NCI-H510A treated with DMSO at 0.1 percent for 48 hours (cell line): Measurements from ENCODE around the gene KCNQ4.

Experiments used
- DNase-seq: peaks from one replicate; lab custom pipeline; 2025; lab: John Stamatoyannopoulos, UW

Gene KCNQ4

DNA sequence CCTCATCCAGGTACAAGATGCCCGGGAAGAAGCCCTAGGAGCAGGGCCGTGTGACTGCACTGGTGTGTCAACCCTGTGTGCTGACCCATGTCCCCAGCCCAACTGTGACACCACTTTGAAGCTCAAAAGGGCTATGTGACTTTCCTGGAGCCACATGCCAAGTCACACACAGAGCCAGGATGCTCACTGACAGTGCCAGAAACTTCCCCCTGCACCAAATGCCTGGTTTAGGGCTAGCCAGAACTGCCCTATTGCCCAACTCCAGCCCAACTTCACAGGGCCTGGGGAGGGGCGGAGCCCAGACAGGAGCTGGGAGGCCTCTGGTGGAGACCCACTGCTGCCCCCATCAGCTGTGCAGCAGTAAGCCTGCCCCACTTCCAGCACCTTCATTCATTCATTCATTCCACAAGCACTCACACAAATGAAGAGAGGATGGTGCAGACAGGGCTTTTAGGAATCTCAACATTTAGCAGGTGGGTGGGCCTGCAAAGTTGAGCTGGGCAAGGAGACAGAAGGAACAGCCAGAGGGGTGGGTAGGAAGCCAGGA lies 36.7 kb downstream of the KCNQ4 start:
- no peak for DNase-seq

DNA sequence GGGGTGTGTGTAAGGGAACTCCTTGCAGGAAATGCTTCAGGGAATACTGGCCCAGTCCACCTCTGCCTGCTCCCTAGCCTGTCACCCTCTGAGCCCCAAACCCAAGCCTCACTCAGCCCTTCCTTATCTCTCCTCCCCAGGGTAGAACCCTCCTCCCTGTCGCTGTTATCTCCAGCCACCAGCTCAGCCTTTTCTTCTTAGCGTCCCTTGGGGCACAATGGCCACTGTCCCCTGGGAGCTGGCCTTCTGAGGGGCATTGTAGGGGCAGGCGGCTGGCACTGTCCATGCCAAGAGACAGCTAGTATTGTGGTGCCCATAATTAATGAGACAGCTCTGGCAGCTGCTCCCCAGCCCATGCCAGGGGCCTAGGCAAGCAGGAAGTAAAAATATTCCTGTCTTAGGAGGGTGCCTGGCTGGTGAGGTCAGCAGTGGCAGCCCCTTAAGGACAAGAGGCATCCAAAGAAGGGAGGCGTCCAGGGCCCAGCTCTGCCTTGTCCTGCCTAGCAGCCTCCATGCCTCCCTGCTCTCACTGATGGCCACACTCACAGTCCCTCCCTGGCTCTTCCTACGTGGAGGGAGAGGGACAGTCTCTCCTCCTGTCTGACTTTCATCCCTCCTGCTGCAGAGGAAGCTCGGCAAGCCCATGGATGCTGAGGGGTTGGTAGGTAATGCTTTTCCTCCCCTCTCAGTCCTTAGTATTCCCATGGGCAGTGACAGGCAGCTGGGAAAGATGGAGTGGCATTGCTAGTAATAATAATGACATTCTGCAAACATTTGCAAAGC lies 37.5 kb downstream of the KCNQ4 start:
- DNase-seq: no peak

DNA sequence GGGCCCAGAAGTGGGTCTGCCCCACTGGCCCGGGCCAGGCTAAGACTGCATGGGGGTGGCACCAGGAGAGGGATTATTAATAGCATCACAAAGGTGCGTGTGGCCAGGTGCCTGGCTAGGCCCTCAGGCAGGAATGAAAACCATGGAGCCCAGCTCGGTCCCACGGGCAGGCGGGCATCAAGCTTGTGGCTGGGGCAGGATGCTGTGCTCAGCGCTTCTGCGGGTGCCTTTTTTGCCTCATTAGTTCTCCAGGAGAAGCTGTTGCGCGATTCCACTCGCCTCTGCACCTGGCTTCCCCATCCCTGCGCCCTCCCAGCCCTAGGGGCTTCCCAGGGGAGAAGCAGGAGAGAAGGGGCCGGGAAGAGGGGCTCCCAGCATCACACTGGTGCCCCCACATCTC lies 39.3 kb downstream of the KCNQ4 start:
- no peak for DNase-seq

DNA sequence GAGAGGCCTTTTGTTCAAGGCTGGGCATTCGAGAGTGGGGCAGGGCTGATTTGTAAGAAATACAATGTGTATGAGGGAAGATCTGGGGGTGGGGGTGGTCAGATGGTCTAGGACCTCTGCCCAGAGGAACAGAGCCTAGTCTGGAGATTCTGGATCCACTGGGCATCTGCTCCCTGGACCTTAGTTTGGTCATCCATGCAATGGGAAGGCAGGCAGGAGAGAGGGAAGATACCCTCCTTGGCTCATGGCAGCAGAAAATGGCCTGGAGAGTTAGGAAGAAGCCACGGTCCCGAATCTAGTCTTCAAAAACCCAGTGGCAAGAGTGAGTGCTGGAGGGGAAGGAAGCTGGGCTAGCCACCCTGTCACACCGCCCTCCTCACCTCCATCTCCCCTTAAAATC lies 39.8 kb downstream of the KCNQ4 start:
- no peak for DNase-seq

DNA sequence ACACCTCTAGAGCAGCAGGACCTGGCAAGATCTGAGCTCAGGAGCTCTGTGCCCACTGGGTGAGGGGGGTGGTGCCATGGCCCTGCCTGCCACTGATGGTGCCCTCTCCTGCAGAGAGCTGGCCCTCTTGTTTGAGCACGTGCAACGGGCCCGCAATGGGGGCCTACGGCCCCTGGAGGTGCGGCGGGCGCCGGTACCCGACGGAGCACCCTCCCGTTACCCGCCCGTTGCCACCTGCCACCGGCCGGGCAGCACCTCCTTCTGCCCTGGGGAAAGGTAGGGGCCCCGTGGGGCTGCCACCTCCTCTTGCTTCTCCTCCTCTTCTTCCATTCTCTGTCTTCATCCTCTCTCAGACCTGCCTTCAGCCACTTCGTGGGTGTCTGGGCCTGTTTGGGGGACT lies 40.4 kb downstream of the KCNQ4 start:
- DNase-seq: no peak

DNA sequence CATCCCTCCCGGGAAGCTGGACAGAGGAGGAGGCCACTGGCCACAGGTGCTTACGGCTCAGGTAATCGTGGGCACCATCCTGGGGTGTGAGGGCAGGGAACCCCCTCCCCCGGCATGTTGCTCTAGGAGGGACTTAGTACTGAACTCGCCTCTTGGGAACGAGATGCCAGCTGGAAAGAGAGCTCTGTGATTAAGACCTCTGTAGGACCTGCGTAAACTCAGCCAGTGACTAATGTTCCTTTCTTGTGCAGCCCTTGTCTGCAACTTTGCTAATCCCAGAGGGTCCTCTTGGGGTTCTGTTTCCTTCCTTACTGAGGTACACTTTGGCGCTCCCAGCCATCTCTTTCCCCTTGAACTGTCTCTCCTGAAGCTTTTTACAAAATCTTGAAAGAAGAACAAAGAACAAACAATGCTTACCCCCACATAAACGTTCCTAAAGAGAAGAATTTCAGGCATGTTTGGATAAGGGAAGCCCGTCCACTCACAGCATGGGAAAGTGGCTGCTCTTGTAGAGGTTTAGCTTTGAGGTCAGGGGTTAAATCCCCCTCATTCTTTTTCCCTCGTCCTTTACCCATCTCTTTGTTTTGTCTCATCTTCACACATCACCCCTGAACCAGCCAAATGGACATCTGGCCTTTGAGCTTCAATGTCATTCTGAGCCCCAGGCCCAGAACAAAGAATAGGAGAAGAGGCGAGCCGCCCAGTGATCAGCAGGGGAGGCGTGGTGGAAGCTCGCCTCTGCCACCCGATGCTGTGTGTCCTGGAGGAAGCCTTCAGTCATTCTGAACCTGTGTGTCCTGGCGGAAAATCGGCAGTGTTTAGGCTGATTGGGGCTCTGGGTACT lies 41.2 kb downstream of the KCNQ4 start:
- DNase-seq: no peak

DNA sequence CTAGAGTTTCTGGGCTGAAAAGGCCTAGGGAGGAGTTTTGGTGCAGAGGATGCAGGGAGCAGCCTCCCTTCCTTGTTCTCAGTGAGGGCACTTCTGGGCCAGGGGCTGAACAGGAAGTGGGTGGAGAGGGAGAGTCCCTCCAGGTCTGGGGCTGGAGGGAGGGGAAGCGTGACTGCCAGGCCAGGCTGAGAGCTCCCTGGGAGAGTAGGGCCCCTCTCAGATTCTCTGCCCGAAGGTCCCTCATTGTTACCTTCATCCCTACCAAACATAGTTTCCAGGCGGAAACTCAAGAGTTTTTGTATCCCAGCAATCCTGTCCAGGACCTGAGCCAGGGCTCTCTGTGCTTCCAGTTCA lies 41.8 kb downstream of the KCNQ4 start:
- peak; percentile 53 for DNase-seq

DNA sequence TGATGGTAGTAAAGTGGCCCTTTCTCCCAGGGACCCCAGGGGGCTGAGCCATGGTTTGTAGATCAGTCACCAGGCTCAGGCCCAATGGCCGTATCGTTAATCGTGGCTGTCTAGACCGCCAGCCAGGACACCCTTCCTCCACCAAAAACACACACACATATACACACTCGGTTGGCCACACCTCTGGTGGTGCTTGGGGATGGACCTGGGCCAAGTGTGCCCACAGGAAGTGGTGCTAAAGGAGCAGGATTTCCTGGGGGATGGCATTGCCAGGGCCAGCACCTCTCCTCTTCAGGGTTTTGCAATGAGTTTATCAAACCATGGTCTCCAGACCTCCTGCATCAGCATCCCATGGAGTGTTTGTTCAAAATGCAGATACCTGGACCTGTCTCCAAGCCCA lies 42.4 kb downstream of the KCNQ4 start:
- DNase-seq: no peak

DNA sequence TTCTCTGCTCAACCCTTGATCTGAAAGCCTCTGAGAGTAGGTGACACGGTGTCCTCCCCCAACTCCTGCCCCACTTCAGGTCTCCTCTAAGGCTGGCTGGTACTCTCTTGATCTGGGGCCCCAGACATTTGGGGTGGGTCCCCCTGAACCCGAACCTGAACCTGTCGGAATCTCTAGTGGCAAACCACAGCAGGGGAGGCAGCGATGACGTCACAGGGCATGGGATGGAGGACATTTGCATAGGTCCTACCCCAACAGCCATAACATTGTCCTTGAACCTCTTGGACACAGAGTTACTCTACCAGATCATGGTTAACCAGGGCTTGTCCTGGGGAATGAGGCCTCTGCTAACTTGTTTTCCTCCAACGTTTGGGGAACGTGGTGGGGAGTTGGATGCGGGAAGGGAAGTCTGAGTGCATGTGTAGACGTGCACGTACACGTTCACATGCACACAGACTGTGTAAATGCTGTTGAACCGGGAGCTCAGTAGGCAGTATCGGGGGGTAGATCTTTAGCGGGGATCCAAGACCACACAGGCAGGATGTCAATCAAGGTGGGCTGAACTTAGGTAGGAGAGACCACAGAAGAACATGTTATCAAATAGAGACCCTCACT lies 46.2 kb downstream of the KCNQ4 start:
- DNase-seq: no peak

DNA sequence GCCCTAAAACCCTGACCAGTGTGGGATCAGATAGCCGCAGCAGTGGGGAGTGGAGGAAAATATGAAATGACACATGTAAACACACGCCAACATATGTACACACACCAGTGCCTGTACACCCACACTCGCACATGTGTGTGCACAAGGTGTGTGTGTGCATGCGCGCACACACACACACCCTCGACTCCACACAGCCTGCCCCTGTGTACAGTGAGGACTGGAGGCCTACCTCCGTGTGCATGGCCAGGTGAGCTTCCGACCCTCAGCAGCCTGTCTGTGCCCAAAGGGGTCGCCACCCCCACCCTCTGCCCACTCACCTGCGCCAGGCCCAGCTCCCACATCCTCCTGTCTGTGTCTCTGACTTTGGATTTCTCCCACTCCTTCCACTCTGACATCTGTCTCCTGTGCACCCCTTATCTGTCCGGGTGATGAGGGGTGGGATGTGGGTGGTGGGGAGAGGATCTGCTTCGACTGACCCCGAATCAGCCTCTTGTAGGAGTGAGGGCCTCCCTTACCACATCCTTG lies 46.9 kb downstream of the KCNQ4 start:
- DNase-seq: no peak

DNA sequence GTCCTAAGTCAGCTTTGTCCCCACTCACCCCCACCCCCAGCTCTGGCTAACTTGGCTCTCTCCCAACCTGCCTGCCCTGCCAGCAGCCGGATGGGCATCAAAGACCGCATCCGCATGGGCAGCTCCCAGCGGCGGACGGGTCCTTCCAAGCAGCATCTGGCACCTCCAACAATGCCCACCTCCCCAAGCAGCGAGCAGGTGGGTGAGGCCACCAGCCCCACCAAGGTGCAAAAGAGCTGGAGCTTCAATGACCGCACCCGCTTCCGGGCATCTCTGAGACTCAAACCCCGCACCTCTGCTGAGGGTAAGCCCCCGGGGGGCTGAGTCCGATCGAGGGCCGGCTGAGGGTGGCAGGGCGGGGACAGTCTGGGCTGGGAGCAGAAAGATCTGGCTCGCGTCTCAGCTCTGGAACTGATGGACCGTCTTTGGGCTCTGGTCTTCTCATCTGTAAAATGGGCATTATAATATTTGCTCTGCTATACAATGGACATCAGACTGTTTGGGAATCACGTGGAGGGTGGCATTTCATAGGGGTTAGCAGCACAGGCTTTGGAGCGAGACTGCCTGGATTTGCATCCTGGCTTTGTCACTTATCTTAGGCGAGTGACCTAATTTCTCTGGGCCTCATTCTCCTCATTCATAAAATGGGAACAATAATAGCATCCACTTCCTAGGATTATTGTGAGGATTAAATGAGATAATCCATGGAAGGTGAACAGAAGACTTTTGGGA lies 47.6 kb downstream of the KCNQ4 start:
- DNase-seq: no peak

DNA sequence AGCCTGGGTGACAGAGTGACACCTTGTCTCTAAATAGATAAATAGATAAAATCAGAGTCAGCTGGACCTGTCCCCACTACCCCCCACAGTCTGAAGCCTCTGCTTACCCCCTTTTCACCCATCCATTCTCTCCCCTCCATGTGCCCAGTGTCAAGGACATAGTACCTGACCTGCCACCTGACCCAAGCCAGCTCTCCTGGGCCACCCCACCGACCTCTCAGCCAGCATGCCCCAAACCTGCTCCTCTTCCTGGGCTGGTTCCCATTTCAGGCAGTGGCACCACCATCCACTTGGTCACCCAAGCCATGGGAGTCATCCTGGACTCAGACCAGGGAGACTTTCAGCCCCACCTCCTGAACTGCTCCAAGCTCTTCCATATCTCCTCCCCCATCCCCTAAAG lies 50.4 kb downstream of the KCNQ4 start:
- no peak for DNase-seq

DNA sequence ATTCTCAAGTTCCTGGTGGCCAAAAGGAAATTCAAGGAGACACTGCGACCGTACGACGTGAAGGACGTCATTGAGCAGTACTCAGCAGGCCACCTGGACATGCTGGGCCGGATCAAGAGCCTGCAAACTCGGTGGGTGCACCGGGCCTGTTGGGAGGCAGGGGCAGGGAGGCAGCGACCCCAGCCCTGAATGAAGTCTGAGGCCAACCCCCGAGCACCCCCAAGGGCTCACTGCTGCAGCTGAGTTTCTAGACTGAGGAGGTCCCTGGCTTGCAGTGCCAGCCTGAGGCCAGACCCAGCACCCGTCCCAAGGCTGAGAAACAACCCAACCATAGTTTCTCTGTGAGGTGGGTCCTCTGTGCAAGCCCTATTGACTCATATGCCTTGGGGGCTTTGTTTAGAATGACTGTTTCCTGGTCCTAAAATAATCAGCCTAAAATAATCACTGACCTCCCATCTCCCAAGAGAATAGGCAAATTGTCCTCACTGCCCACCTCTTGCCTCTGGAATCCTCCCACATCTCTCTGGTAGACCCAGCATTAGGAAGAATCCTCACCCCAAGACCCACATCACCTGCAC lies 51.5 kb downstream of the KCNQ4 start:
- DNase-seq: no peak

DNA sequence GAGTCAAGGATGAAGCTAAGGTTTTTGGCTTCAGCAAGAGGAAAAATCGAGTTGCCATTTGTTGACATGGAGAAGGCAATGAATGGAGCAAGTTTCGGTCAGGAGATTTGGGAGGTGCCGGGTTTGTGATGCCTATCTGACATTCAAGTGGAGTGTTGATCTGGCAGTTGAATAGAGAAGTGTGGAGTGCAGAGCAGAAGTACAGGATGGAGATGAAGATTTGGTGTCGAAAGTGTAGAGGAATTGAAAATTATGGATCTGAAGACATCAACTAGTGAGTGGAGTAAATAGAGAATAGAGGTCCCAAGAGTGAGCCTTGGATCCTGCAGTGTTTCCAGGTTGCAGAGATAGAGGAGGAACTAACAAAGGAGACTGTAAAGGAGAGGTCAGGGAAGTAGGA lies 52.7 kb downstream of the KCNQ4 start:
- DNase-seq: no peak

DNA sequence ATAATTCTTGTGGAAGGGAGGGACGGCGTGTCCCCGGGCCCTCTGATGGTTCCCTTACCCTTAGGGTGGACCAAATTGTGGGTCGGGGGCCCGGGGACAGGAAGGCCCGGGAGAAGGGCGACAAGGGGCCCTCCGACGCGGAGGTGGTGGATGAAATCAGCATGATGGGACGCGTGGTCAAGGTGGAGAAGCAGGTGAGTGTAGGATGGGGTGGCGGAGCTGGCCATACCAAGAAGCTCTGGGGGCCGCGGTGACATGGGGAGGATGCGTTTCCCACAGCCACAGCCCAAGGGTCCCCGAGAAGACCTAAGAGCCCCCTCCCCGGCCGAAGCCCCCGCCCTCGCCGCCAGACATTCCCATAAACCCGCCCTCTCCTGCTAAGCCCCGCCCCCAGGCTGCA lies 54.0 kb downstream of the KCNQ4 start:
- DNase-seq: no peak

DNA sequence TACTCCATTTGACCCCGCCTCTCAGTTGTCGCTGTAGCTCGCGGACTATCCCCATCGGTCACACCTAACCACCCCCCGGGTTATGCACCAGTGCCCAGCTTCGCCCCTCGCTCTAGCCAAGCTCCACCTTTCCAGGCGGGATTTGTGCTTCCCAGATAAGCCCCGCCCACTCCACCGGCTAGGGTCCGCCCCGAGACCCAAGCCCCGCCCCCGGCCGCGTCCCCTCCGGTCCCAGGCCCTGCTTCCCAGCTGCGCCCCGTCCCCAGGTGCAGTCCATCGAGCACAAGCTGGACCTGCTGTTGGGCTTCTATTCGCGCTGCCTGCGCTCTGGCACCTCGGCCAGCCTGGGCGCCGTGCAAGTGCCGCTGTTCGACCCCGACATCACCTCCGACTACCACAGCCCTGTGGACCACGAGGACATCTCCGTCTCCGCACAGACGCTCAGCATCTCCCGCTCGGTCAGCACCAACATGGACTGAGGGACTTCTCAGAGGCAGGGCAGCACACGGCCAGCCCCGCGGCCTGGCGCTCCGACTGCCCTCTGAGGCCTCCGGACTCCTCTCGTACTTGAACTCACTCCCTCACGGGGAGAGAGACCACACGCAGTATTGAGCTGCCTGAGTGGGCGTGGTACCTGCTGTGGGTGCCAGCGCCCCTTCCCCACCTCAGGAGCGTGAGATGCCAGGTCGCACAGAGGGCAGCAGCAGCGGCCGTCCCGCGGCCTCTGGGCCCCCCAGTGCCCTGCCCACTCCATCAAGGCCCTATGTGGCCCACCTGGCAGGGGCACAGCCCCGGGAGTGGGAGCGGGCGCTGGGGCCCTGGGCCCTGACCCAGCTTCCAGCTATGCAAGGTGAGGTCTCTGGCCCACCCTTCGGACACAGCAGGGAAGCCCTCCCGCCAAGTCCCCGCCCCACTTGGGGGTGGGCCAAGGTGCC lies 54.7 kb downstream of the KCNQ4 start:
- DNase-seq: no peak

DNA sequence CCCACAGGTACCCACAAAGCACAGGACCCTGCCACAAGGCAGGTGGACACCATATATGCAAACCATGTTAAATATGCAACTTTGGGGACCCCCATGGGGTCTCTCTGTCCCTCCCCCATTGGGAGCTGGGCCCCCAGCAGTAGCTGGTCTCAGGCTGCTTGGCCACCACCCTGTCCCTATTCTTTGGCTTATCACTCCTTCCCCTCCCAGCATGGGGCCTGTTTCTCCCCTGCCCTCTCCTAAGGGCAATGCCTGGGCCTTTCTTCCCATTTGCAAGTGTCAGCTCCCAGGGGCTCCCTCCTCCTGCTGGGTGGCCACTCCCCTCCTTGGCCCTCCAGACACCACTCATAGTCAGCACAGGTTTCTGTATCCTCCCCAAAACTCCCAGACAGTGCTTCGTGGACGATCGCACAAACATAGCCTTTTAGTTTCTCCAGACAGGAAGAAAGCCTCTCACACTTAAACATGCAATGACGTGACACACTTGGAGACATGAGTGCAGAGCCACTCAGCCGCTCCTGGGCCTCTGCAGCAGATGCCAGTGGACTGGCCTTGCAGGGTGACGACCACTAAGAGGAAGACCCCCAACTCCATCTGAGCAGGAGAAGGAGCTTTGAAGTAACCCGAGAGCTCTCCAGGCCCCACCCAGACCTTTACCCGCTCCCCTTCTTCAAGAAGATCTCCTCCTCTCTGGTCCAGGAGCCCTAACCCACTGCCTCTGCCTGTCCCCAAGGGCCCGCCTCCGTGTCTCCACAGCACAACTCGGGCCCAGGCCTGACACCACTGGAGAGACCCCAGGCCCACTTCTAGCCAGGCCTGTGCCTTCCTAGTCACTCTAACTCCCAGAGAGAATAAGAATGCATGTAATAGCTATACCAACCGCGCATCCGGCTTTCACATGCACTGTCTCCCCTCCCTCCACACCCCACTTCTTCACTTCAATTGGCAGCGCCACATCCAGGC lies 55.7 kb downstream of the KCNQ4 start:
- DNase-seq: no peak

DNA sequence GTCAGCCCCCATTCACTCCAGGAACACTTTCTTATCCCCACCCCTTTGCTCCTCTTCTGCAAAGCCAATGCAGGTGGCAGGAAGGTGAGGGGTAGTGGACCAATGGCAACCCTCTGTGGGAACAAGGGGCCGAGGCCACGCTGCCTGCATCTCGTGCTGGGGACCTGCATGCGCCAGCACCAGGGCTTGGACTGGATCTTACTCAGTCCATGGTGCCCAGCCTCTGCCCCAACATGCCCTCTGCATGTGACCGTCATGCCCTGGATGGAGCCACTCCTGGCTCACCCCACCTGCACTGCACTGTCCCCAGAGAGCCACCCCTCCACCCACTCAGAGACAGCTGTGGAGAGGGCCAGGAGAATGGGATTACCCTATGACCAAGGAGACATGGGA lies 56.4 kb downstream of the KCNQ4 start:
- no peak for DNase-seq
